ENCODE results near the gene PPM1L. TPM values are rescaled to one million over a fixed set of nuclear protein-coding genes. Genes with fewer than 3 reads are reported as not detected.

The PPM1L gene
- total RNA-seq, 1 donor from 2014 or later: 14.2 TPM

- no peak overlapping the region for H3K4me3 ChIP-seq
- H3K27me3 ChIP-seq: no peaks in the 10 kb centered on the region
- no peak overlapping the region for H3K27ac ChIP-seq
- H3K4me1 ChIP-seq: no peaks in the 10 kb centered on the region
- intact Hi-C loops (cut with DNase I): no loop called here
- no peaks in the 10 kb centered on the region for H3K9me3 ChIP-seq
- no peak for TF ChIP-seq CTCF (IDR thresholded peaks at IDR 0.05)
- no peak for TF ChIP-seq POLR2A (IDR thresholded peaks at IDR 0.05)
- no peak for TF ChIP-seq POLR2AphosphoS5 (IDR thresholded peaks at IDR 0.05; ENCODE audit: insufficient read depth in 1 of 2, low read depth in 1 of 2)
- no peaks in the 10 kb centered on the region for H3K36me3 ChIP-seq
- DNase-seq (ENCODE audit: extremely low spot score in 2 of 2): no peak
Measured at GRCh38 chr3:160893207-160893606, 137.2 kb downstream of the PPM1L start.

GRCh38 chr3:160904691-160905090 is 148.7 kb downstream of the PPM1L start:
- no peak for DNase-seq (ENCODE audit: extremely low spot score in 2 of 2)
- no peak overlapping the region for H3K4me3 ChIP-seq
- intact Hi-C loops (cut with DNase I): no loop called here

GRCh38 chr3:160906646-160907045 is 150.6 kb downstream of the PPM1L start:
- intact Hi-C loops (cut with DNase I): no loop called here
- Histone ChIP-seq H3K4me1 (no peaks in the 10 kb centered on the region), H3K36me3 (no peaks in the 10 kb centered on the region), H3K9me3 (no peaks in the 10 kb centered on the region), H3K4me3 (no peak overlapping the region), H3K27ac (no peak overlapping the region), H3K27me3 (no peaks in the 10 kb centered on the region)
- DNase-seq (ENCODE audit: extremely low spot score in 2 of 2): no peak
- TF ChIP-seq POLR2AphosphoS5 (IDR thresholded peaks at IDR 0.05; ENCODE audit: insufficient read depth in 1 of 2, low read depth in 1 of 2) (no peak), POLR2A (IDR thresholded peaks at IDR 0.05) (no peak), CTCF (IDR thresholded peaks at IDR 0.05) (no peak)

More at GRCh38 chr3:160904691-160905090, 148.7 kb downstream of the PPM1L start:
- H3K27ac ChIP-seq: no peak overlapping the region
- no peaks in the 10 kb centered on the region for H3K9me3 ChIP-seq
- no peaks in the 10 kb centered on the region for H3K36me3 ChIP-seq
- H3K27me3 ChIP-seq: no peaks in the 10 kb centered on the region
- no peaks in the 10 kb centered on the region for H3K4me1 ChIP-seq
- TF ChIP-seq CTCF (IDR thresholded peaks at IDR 0.05) (no peak), POLR2A (IDR thresholded peaks at IDR 0.05) (no peak), POLR2AphosphoS5 (IDR thresholded peaks at IDR 0.05; ENCODE audit: insufficient read depth in 1 of 2, low read depth in 1 of 2) (no peak)

- TF ChIP-seq POLR2A (IDR thresholded peaks at IDR 0.05) (no peak), CTCF (IDR thresholded peaks at IDR 0.05) (no peak), POLR2AphosphoS5 (IDR thresholded peaks at IDR 0.05; ENCODE audit: insufficient read depth in 1 of 2, low read depth in 1 of 2) (no peak)
- DNase-seq (ENCODE audit: extremely low spot score in 2 of 2): no peak
- no peaks in the 10 kb centered on the region for H3K9me3 ChIP-seq
- no peaks in the 10 kb centered on the region for H3K4me1 ChIP-seq
- intact Hi-C loops (cut with DNase I): no loop called here
- H3K27me3 ChIP-seq: no peaks in the 10 kb centered on the region
- no peak overlapping the region for H3K27ac ChIP-seq
- H3K4me3 ChIP-seq: no peak overlapping the region
- H3K36me3 ChIP-seq: no peaks in the 10 kb centered on the region
Measured at GRCh38 chr3:160909917-160910316, 153.9 kb downstream of the PPM1L start.

GRCh38 chr3:160911411-160911810 is 155.4 kb downstream of the PPM1L start:
- no peaks in the 10 kb centered on the region for H3K36me3 ChIP-seq
- no peak overlapping the region for H3K4me3 ChIP-seq
- TF ChIP-seq POLR2A (IDR thresholded peaks at IDR 0.05) (no peak), CTCF (IDR thresholded peaks at IDR 0.05) (no peak), POLR2AphosphoS5 (IDR thresholded peaks at IDR 0.05; ENCODE audit: insufficient read depth in 1 of 2, low read depth in 1 of 2) (no peak)
- no peak for DNase-seq (ENCODE audit: extremely low spot score in 2 of 2)
- intact Hi-C loops (cut with DNase I): no loop called here
- H3K9me3 ChIP-seq: no peaks in the 10 kb centered on the region
- no peaks in the 10 kb centered on the region for H3K4me1 ChIP-seq
- H3K27ac ChIP-seq: no peak overlapping the region
- H3K27me3 ChIP-seq: no peaks in the 10 kb centered on the region

Measured in vagina (tissue), 2 donors.